B cell (primary cell): ENCODE results near the gene DDX24.

Experiments
- EZH2 ChIP-seq: IDR thresholded peaks from 2 replicates; pipeline ENCODE4 v1.6.1; 2012; ENCODE audit warnings: borderline replicate concordance, low read depth, mild to moderate bottlenecking, moderate library complexity, low read length; ENCODE audit not compliant: insufficient read depth, poor library complexity, severe bottlenecking
- TF ChIP-seq, protein P1 (sequence below): fragments of 200-600 bp; IDR thresholded peaks from one replicate; pipeline ENCODE4 v1.8.0; 2022; ENCODE audit warnings: antibody characterized with exemption, mild to moderate bottlenecking

DNA sequence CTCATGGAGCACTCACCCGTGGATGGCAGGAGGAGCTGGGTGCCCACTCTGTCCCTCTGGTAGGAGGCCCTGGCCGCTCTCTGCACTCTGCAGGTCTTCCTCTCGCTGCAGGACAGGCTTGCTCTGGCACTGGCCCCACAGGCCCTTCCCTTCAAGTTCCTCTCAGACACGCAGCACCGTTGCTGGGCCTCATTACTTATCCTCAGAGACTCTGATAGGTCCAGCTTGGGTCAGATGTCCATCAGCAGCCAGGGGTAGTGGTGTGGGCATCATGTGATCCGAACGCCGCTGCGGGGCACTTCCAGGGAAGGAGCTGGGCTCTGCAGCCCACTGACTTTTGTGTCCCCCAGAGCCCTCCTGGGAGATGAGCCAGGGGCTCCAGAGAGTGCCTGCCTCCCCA is 43.0 kb downstream of the DDX24 start:
- TF ChIP-seq, protein P1, sequence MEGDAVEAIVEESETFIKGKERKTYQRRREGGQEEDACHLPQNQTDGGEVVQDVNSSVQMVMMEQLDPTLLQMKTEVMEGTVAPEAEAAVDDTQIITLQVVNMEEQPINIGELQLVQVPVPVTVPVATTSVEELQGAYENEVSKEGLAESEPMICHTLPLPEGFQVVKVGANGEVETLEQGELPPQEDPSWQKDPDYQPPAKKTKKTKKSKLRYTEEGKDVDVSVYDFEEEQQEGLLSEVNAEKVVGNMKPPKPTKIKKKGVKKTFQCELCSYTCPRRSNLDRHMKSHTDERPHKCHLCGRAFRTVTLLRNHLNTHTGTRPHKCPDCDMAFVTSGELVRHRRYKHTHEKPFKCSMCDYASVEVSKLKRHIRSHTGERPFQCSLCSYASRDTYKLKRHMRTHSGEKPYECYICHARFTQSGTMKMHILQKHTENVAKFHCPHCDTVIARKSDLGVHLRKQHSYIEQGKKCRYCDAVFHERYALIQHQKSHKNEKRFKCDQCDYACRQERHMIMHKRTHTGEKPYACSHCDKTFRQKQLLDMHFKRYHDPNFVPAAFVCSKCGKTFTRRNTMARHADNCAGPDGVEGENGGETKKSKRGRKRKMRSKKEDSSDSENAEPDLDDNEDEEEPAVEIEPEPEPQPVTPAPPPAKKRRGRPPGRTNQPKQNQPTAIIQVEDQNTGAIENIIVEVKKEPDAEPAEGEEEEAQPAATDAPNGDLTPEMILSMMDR, result no peak
- no peak for TF ChIP-seq EZH2
